GM12801 (cell line): ENCODE data around the gene CCDC12.

ENCODE experiments used
- TF ChIP-seq, protein P1 (sequence below): IDR thresholded peaks from one replicate; pipeline ENCODE4 v1.5.1; 2011; ENCODE audit warnings: control low read depth; ENCODE audit not compliant: insufficient read length; ENCODE audit errors: extremely low read depth

CCDC12 gene

GRCh38 chr3:46978985-46979944, 2.7 kb upstream of the CCDC12 start, which contains the start of gene NBEAL2:
TSS of gene NBEAL2 (plus strand) at chr3:46979666. CDS start at chr3:46979862, 196 bp downstream.
- TF ChIP-seq, protein P1, sequence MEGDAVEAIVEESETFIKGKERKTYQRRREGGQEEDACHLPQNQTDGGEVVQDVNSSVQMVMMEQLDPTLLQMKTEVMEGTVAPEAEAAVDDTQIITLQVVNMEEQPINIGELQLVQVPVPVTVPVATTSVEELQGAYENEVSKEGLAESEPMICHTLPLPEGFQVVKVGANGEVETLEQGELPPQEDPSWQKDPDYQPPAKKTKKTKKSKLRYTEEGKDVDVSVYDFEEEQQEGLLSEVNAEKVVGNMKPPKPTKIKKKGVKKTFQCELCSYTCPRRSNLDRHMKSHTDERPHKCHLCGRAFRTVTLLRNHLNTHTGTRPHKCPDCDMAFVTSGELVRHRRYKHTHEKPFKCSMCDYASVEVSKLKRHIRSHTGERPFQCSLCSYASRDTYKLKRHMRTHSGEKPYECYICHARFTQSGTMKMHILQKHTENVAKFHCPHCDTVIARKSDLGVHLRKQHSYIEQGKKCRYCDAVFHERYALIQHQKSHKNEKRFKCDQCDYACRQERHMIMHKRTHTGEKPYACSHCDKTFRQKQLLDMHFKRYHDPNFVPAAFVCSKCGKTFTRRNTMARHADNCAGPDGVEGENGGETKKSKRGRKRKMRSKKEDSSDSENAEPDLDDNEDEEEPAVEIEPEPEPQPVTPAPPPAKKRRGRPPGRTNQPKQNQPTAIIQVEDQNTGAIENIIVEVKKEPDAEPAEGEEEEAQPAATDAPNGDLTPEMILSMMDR: no peak

- TF ChIP-seq, protein P1: no peak
Measured at GRCh38 chr3:46978381-46978780, 1.8 kb upstream of the CCDC12 start.

GRCh38 chr3:46977811-46978195, 1.3 kb upstream of the CCDC12 start:
- TF ChIP-seq, protein P1: no peak

- TF ChIP-seq, protein P1: no peak
Measured at GRCh38 chr3:46974421-46975171, 1.9 kb downstream of the CCDC12 start.

GRCh38 chr3:46972396-46972795, 4.1 kb downstream of the CCDC12 start:
- TF ChIP-seq, protein P1: no peak

- TF ChIP-seq, protein P1: no peak
Measured at GRCh38 chr3:46971742-46972141, 4.8 kb downstream of the CCDC12 start.

- TF ChIP-seq, protein P1: no peak
Measured at GRCh38 chr3:46971151-46971550, 5.4 kb downstream of the CCDC12 start.
